OCI-LY7 (cell line): ENCODE measurements around the gene MAP3K3.

Experiments
- EZH2phosphoT487 ChIP-seq: fragments of 200-600 bp; sonication (generic); IDR thresholded peaks from 2 replicates; pipeline ENCODE4 v1.6.1; 2018; ENCODE audit warnings: low read depth, borderline replicate concordance, mild to moderate bottlenecking, mixed run types, antibody characterized with exemption, low read length, moderate library complexity, mixed read lengths
- TF ChIP-seq, protein P1 (sequence below): fragments of 200-600 bp; sonication (generic); conservative IDR thresholded peaks from 2 replicates; pipeline ENCODE4 v1.5.1; 2014; ENCODE audit warnings: mild to moderate bottlenecking, antibody characterized with exemption, low read length, moderate library complexity, mixed read lengths

- TF ChIP-seq, protein P1, sequence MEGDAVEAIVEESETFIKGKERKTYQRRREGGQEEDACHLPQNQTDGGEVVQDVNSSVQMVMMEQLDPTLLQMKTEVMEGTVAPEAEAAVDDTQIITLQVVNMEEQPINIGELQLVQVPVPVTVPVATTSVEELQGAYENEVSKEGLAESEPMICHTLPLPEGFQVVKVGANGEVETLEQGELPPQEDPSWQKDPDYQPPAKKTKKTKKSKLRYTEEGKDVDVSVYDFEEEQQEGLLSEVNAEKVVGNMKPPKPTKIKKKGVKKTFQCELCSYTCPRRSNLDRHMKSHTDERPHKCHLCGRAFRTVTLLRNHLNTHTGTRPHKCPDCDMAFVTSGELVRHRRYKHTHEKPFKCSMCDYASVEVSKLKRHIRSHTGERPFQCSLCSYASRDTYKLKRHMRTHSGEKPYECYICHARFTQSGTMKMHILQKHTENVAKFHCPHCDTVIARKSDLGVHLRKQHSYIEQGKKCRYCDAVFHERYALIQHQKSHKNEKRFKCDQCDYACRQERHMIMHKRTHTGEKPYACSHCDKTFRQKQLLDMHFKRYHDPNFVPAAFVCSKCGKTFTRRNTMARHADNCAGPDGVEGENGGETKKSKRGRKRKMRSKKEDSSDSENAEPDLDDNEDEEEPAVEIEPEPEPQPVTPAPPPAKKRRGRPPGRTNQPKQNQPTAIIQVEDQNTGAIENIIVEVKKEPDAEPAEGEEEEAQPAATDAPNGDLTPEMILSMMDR, result no peak
- TF ChIP-seq EZH2phosphoT487, result no peak
These were observed 10.9 kb upstream of the MAP3K3 start for GRCh38 chr17:63611354-63611753.
